WTC11 (cell line): ENCODE results near the gene ATOX1. TPM values are rescaled to one million over a fixed set of nuclear protein-coding genes. Genes with fewer than 3 reads are reported as not detected.

Source experiments
- AR ChIP-seq: fragments of 250-450 bp; sonication (Bioruptor Pico); IDR thresholded peaks from 2 replicates; pipeline ENCODE4 v1.9.0; 2021; ENCODE audit warnings: mild to moderate bottlenecking
- ARID4B ChIP-seq: sonication (generic); formaldehyde crosslinking; IDR thresholded peaks from 2 replicates; pipeline ENCODE4 v1.8.0; 2023; ENCODE audit warnings: missing genetic modification reagents, mild to moderate bottlenecking, borderline replicate concordance
- ATF3 ChIP-seq: sonication (generic); formaldehyde crosslinking; conservative IDR thresholded peaks from 2 replicates; pipeline ENCODE4 v1.8.1; 2022; ENCODE audit warnings: mild to moderate bottlenecking, missing genetic modification reagents
- CTCF ChIP-seq: fragments of 200-600 bp; IDR thresholded peaks from 2 replicates; pipeline ENCODE4 v1.8.0; 2022; ENCODE audit warnings: antibody characterized with exemption
- ETV6 ChIP-seq: sonication (generic); formaldehyde crosslinking; IDR thresholded peaks from 2 replicates; pipeline ENCODE4 v1.8.1; 2022; ENCODE audit warnings: mild to moderate bottlenecking, missing genetic modification reagents
- GRHL2 ChIP-seq: fragments of 250-450 bp; sonication (Bioruptor Pico); IDR thresholded peaks from 2 replicates; pipeline ENCODE4 v1.8.0; 2022; ENCODE audit warnings: mild to moderate bottlenecking, moderate library complexity; ENCODE audit not compliant: insufficient replicate concordance, severe bottlenecking
- IRF2 ChIP-seq: sonication (generic); formaldehyde crosslinking; IDR thresholded peaks from 2 replicates; pipeline ENCODE4 v1.8.0; 2022; ENCODE audit warnings: low read depth, missing genetic modification reagents, borderline replicate concordance
- KAT7 ChIP-seq: sonication (generic); formaldehyde crosslinking; IDR thresholded peaks from 2 replicates; pipeline ENCODE4 v1.8.1; 2023; ENCODE audit warnings: missing genetic modification reagents, mild to moderate bottlenecking, borderline replicate concordance
- MAX ChIP-seq: sonication (generic); formaldehyde crosslinking; IDR thresholded peaks from 2 replicates; pipeline ENCODE4 v1.8.0; 2022; ENCODE audit warnings: mild to moderate bottlenecking, missing genetic modification reagents
- MYBL2 ChIP-seq: sonication (generic); formaldehyde crosslinking; IDR thresholded peaks from 2 replicates; pipeline ENCODE4 v1.8.1; 2023; ENCODE audit warnings: mild to moderate bottlenecking, moderate library complexity, missing genetic modification reagents
- NFYB ChIP-seq: sonication (generic); formaldehyde crosslinking; conservative IDR thresholded peaks from 2 replicates; pipeline ENCODE4 v1.8.0; 2022; ENCODE audit warnings: low read depth, missing genetic modification reagents
- OVOL2 ChIP-seq: fragments of 250-450 bp; sonication (Bioruptor Pico); IDR thresholded peaks from 2 replicates; pipeline ENCODE4 v1.9.0; 2021; ENCODE audit warnings: mild to moderate bottlenecking, borderline replicate concordance
- PREB ChIP-seq: sonication (generic); formaldehyde crosslinking; IDR thresholded peaks from 2 replicates; pipeline ENCODE4 v1.8.1; 2022; ENCODE audit warnings: mild to moderate bottlenecking, missing genetic modification reagents, moderate library complexity, borderline replicate concordance
- SMAD4 ChIP-seq: sonication (generic); formaldehyde crosslinking; IDR thresholded peaks from 2 replicates; pipeline ENCODE4 v1.8.0; 2022; ENCODE audit warnings: mild to moderate bottlenecking, missing genetic modification reagents
- SP1 ChIP-seq: sonication (generic); formaldehyde crosslinking; conservative IDR thresholded peaks from 2 replicates; pipeline ENCODE4 v1.8.1; 2022; ENCODE audit warnings: missing genetic modification reagents
- TEAD1 ChIP-seq: sonication (generic); formaldehyde crosslinking; IDR thresholded peaks from 2 replicates; pipeline ENCODE4 v1.8.0; 2022; ENCODE audit warnings: mild to moderate bottlenecking, missing genetic modification reagents
- ZBTB43 ChIP-seq: sonication (generic); formaldehyde crosslinking; IDR thresholded peaks from 2 replicates; pipeline ENCODE4 v1.8.1; 2023; ENCODE audit warnings: mild to moderate bottlenecking, missing genetic modification reagents
- ZNF232 ChIP-seq: sonication (generic); formaldehyde crosslinking; IDR thresholded peaks from 2 replicates; pipeline ENCODE4 v1.8.0; 2022; ENCODE audit warnings: mild to moderate bottlenecking, missing genetic modification reagents
- ZNF425 ChIP-seq: fragments of 250-450 bp; sonication (Bioruptor Pico); conservative IDR thresholded peaks from 2 replicates; pipeline ENCODE4 v1.9.0; 2021; ENCODE audit warnings: mild to moderate bottlenecking
- ZNF512 ChIP-seq: sonication (generic); formaldehyde crosslinking; IDR thresholded peaks from 2 replicates; pipeline ENCODE4 v1.8.1; 2022; ENCODE audit warnings: missing genetic modification reagents, borderline replicate concordance
- ZNF671 ChIP-seq: fragments of 250-450 bp; sonication (Bioruptor Pico); IDR thresholded peaks from 2 replicates; pipeline ENCODE4 v1.8.0; 2021; ENCODE audit warnings: mild to moderate bottlenecking
- total RNA-seq: library from RNA; stranded (reverse); gene quantifications from 3 replicates; pipeline ENCODE4 v1.2.3, GENCODE V29; 2021

The ATOX1 gene
- total RNA-seq, 1 experiment from 2014 or later = 76.4 TPM

- TF ChIP-seq ZNF512 (CRISPR knock-in tag) (no peak), IRF2 (no peak), ATF3 (CRISPR knock-in tag) (no peak), KAT7 (CRISPR knock-in tag) (0 out of 2 replicates have a peak, but pooled peaks have one; percentile 30), ZNF671 (CRISPR knock-in tag) (no peak), ZBTB43 (0 out of 2 replicates have a peak, but pooled peaks have one; percentile 62), PREB (CRISPR knock-in tag) (no peak), CTCF (no peak), SMAD4 (no peak), ARID4B (no peak; the same call in 1 of the 2 replicates), ETV6 (CRISPR knock-in tag) (peak; percentile 80), ZNF232 (CRISPR knock-in tag) (peak; percentile 79), TEAD1 (no peak), MYBL2 (CRISPR knock-in tag) (peak; percentile 34; the same call in 1 of the 2 replicates), NFYB (CRISPR knock-in tag) (no peak), MAX (peak; percentile 92), ZNF425 (no peak), GRHL2 (CRISPR knock-in tag) (no peak), AR (CRISPR knock-in tag) (no peak), OVOL2 (CRISPR knock-in tag) (no peak), SP1 (CRISPR knock-in tag) (no peak)
These were observed 12.2 kb upstream of the ATOX1 start (continued) for GRCh38 chr5:151770383-151771258.
